Dedifferentiated amniotic fluid mesenchymal stem cell (primary cell): ENCODE results near the gene ZBTB16.

Experiments
- DNase-seq: peaks from one replicate; pipeline ENCODE4 v3.0.0-alpha.2; 2016; ENCODE audit errors: extremely low spot score

ZBTB16 gene

DNA sequence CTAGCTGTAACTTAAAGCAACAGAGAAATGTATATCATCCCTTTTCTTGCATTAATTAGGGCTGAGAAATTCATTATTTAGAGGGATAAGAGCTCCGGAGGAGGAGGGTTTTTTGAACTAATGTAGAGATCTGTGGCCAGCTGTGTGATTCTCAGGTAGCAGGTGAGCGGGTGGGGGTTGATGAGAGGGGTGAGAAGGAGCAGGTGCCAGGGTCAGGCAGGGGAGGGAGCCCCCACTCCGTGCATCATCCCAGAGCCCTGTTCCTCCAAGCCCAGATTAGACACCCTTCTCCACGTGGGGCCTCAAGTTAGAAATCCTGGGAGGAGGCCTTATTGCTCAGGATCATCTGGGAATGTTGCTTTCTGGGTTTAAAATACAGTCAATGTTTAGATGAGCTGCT, 24.9 kb downstream of the ZBTB16 start:
- DNase-seq, result no peak

DNA sequence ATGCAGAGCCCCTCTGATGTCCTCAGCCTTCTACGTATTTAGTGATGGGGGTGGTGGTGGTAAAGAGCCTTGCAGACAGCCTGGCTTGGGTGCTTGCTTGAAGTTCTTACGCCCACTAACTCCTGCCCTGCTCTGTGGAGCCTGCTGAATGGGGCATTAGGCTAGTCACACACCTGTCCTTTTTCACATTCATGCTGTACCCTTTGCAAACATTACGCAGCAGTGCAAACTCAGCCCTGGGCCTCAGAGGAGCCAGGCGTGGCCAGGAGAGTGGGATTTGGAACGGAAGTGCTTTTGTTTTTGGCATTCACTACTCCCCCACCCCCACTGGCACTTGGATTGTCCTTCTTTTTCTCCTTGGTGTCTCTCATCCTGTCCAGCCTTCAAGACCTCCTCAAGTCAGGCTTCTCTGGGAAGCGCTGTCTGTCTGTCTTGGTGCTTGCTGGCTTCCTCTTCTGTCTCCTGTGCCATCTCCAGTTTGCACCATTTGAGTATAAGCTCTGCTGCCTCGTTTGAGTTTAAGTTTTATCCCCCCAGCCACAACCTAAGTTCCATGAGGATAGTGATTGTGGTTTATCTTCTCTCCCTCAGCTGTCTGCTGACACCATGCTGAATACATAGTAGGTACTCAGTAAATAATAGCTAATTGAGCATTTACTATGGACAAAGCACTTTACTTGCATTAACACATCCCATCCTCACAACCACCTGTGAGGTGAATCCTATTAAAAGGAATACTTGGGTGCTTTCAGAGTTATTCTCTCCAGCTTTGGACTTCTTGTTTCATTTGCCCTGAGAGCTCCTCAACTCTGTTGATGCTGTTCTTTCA, 26.7 kb downstream of the ZBTB16 start:
- no peak for DNase-seq

- no peak for DNase-seq
These were observed 27.5 kb downstream of the ZBTB16 start for GRCh38 chr11:114087025-114087424.

DNA sequence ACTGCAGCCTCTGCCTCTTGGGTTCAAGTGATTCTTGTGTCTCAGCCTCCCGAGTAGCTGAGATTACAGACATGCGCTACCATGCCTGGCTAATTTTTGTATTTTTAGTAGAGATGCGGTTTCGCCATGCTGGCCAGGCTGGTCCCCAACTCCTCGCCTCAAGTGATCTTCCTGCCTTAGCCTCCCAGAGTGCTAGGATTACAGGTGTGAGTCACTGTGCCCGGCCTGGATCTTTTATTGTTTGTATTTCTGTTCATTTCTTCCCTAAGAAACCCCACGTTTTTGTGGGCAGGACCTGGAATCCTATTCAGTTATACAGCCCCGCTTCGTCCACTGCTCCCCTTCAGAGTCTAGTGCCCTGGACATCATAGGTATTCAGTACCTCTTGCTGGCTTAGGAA, 28.7 kb downstream of the ZBTB16 start:
- DNase-seq, result no peak

DNA sequence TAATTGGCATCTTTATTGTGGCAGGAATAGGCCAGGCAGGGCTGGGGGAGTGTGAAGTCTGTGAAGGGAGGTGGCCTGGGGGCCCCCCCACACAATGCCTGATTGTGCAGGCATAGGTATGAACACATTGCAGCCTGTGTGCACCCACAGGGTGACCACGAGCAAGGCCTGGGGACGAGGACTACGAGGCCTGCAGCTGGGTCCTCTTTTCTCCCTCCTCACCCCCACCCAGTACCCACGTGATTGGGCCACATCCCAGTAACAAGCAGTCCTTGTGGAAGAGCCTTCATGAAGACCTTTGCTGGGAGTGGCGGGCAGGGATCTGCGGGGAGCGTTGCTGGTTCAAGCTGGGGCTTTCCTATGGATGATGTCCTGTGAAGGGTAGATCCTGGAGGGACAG, 29.3 kb downstream of the ZBTB16 start:
- no peak for DNase-seq

DNA sequence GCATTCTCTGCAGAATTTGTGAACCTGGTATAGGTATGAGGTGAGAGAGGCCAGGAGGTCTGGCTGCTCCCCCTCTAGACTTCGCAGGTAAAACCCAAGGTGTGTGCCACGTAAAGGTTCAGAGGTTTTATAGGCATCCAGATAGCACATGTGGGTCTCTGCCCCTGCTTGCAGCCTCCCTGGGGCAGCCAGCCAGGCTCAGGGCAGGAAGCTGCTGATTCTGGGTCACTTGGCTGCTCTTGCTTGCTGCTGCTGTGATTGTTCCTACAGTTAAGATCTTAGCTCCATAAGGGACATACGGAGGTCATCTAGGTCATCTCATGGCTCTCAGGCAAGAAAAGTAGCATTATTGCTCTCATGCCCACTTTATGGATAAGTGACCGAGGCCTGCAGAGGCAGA, 30.2 kb downstream of the ZBTB16 start:
- no peak for DNase-seq

- DNase-seq, result no peak
These were observed 30.9 kb downstream of the ZBTB16 start for GRCh38 chr11:114090225-114090910.

GRCh38 chr11:114090976-114091375, 31.5 kb downstream of the ZBTB16 start:
- DNase-seq, result no peak

- no peak for DNase-seq
These were observed 32.2 kb downstream of the ZBTB16 start for GRCh38 chr11:114091516-114092397.

DNA sequence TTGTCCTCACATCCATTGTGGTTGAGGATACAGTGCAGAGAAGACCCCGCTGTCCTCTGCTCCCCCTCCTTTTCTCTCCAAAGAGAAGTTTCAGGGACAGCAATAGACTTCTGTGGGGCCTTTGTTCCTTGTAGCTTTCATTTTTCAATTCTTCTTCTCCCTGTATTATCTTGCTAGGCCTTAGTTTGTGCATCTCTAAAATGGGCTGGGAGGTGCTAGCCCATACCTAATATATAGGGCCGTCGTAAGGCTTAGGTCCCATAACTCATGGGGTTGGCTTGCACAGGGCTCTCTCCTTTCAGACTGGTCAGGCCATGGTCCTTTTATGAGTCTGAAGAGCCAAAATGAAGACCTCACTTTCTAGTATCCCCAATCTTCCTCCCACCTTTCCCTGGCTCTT, 33.0 kb downstream of the ZBTB16 start:
- DNase-seq, result no peak

- DNase-seq, result no peak
These were observed 33.4 kb downstream of the ZBTB16 start for GRCh38 chr11:114092953-114093352.

GRCh38 chr11:114094516-114094915, 35.0 kb downstream of the ZBTB16 start:
- DNase-seq, result no peak

DNA sequence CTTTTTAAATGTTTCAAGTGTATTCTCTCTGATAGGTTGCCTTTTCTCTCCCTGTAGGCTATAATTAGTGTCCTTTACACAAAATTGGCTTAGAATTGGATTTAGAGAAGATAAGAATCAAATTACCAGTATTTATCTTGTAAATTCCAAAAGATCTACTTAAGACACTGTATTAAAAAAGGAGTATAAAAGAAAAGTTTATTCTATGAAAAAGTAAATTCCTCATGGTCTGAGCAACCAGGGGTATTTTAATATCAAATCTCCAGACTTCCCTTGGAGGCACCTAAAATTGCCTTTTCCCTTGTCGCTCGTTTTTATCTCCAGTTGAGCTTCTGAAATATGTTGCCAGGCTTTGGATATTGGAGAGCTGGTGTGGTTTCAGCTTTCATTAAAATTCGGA, 36.4 kb downstream of the ZBTB16 start:
- DNase-seq, result no peak

- DNase-seq, result no peak
These were observed 38.3 kb downstream of the ZBTB16 start for GRCh38 chr11:114097832-114098231.

GRCh38 chr11:114098927-114099326, 39.4 kb downstream of the ZBTB16 start:
- no peak for DNase-seq

DNA sequence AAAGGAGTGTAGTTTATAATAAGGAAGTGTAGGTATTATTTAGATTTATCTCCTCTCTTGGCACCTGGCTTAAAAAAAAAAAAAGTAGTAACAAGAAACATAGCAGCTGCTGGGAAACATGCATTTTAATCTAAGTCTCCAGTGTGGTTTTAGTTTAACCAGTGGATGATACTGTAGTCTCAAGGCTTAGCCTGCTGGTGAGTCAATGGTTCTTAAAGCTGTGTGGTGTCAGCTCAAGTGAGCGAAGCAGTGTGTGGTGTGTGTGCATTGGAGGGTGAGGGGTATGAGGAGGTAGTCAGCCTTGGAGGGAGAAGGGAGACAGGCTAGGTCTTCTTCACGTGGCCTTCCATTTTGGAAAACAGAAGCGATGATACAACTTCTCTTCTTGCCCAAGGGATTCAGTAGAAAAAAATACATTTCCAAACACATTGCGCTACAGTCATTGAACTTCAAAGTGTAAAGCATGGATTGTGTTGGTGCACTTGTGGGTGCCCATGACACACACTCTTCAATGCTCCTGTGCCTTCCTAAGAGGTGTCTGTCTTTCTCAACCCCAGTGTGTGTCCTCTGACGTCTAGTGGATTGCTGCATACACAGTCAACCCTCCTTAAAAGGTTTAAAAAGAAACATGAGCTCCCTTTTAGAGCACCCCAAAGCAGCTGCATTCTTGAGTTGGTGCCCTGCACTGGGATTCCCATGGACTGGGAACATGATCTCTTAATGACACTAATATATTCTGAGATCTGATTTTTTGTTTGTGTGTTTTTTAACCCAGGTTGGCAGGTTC, 40.1 kb downstream of the ZBTB16 start:
- DNase-seq, result no peak

- no peak for DNase-seq
These were observed 43.7 kb downstream of the ZBTB16 start for GRCh38 chr11:114102993-114103896.

DNA sequence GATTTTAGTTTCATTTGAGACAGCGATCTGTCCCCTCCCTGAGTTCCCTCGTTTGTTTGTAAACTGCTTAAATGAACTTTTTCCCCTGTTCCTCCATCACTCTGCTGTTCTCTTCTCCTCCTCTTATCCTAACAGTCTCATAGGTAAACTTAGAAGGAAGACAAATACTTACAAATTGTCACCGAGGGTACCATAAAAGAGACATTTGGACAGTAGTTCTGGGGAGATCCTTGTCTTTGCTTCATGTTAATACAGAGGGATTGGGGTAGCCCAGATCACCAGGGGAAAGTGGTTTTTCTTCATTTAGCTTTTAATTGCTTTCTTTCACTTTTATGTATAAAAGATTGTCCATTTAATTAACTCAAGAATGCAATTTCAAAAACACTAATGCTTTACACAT, 46.1 kb downstream of the ZBTB16 start:
- DNase-seq, result no peak

DNA sequence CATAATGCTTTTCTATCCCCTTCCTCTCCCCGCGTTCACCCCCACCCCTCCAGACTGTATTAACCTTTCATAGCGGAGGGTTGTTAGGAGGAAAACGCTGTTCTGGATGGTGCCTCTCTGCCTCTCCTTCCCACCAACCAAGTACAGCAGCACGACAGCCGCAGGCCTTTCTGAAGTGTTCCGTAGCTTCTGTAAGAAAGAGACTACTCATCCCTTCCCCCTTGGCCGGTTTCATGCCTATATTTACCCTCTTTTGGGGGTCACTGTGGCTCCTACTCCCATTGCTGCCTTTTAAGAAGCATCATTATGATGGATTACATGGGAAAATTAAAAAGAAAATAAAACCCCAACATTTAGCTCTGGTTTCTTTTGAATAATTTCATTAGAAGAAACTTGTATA, 46.5 kb downstream of the ZBTB16 start:
- no peak for DNase-seq

DNA sequence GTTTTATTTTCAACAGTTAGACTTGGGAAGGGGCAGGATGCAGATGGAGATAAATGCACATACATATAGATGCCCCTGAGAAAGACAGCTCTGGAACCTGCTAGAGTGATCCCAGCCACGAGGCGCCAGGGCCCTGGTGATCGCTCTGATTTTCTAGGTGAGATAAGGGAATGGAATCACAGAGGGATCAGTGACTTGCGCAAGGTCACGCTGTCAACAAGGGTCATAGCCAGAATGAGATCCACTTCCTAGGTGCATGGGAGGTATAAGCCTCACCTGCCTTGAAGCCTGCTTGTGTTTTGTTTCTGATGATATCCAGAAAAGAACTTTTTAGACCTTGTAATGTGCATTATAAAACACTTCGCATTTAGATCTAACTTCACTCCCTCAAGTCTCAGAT, 47.5 kb downstream of the ZBTB16 start:
- DNase-seq, result no peak
